ENCODE results near the gene PRXL2B.

GRCh38 chr1:2558420-2558819 is 28.2 kb upstream of the PRXL2B start:
- TF ChIP-seq E2F4 (IDR thresholded peaks at IDR 0.05; ENCODE audit: low read depth, low read length), result no peak
- TF ChIP-seq RCOR1 (conservative IDR thresholded peaks at IDR 0.05; ENCODE audit: low read depth, low read length), result no peak
- TF ChIP-seq CTCF (IDR thresholded peaks at IDR 0.05 in 2 of 3, conservative IDR thresholded peaks at IDR 0.05 in 1 of 3; ENCODE audit: control insufficient read depth in 2 of 3, extremely low read depth in 1 of 3, insufficient read depth in 1 of 3, low read depth in 3 of 3, low read length in 3 of 3), result no peak
- no peak for TF ChIP-seq RFX5 (IDR thresholded peaks at IDR 0.05; ENCODE audit: low read depth, low read length)
- no peak for TF ChIP-seq ZNF687 (IDR thresholded peaks at IDR 0.05)
- TF ChIP-seq IRF3 (IDR thresholded peaks at IDR 0.05), result no peak

Measured in GM12878 (cell line).